Colon (tissue), 2 donors: ENCODE data around the gene EPHA4.

Experiments used
- FAIRE-seq: peaks from 2 replicates; lab custom pipeline; 2012; peaks lifted over from hg19 to GRCh38; lab: Jason Lieb, UNC
- donor health status: control.
- donor health status: control.

Gene EPHA4

GRCh38 chr2:221571551-221572218, 419 bp downstream of the EPHA4 start:
- FAIRE-seq = no peak

- no peak for FAIRE-seq
Observed at GRCh38 chr2:221571025-221571550, 1.0 kb downstream of the EPHA4 start.

GRCh38 chr2:221570321-221570935, 1.7 kb downstream of the EPHA4 start:
- FAIRE-seq = no peak

- FAIRE-seq = no peak
Observed at GRCh38 chr2:221569871-221570270, 2.2 kb downstream of the EPHA4 start.

- FAIRE-seq = no peak
Observed at GRCh38 chr2:221569425-221569845, 2.7 kb downstream of the EPHA4 start.

GRCh38 chr2:221568299-221568698, 3.8 kb downstream of the EPHA4 start:
- no peak for FAIRE-seq

GRCh38 chr2:221567809-221568208, 4.3 kb downstream of the EPHA4 start:
- no peak for FAIRE-seq

GRCh38 chr2:221567231-221567760, 4.8 kb downstream of the EPHA4 start:
- no peak for FAIRE-seq

GRCh38 chr2:221563270-221563985, 8.7 kb downstream of the EPHA4 start:
- no peak for FAIRE-seq

- FAIRE-seq = no peak
Observed at GRCh38 chr2:221562226-221562625, 9.9 kb downstream of the EPHA4 start.

GRCh38 chr2:221561770-221562169, 10.3 kb downstream of the EPHA4 start:
- FAIRE-seq = no peak

- FAIRE-seq = no peak
Observed at GRCh38 chr2:221559991-221560390, 12.1 kb downstream of the EPHA4 start.

- no peak for FAIRE-seq
Observed at GRCh38 chr2:221558107-221558506, 14.0 kb downstream of the EPHA4 start.

GRCh38 chr2:221555494-221555846, 16.6 kb downstream of the EPHA4 start:
- no peak for FAIRE-seq

GRCh38 chr2:221554769-221555493, 17.2 kb downstream of the EPHA4 start:
- FAIRE-seq = no peak

- FAIRE-seq = no peak
Observed at GRCh38 chr2:221553333-221553732, 18.8 kb downstream of the EPHA4 start.

GRCh38 chr2:221552291-221552690, 19.8 kb downstream of the EPHA4 start:
- no peak for FAIRE-seq

- no peak for FAIRE-seq
Observed at GRCh38 chr2:221551864-221552263, 20.2 kb downstream of the EPHA4 start.

- no peak for FAIRE-seq
Observed at GRCh38 chr2:221549143-221549542, 23.0 kb downstream of the EPHA4 start.

GRCh38 chr2:221546505-221547225, 25.4 kb downstream of the EPHA4 start:
- FAIRE-seq = no peak

GRCh38 chr2:221541131-221541735, 30.9 kb downstream of the EPHA4 start:
- no peak for FAIRE-seq
